ENCODE measurements around the gene ABCC3. TPM values are rescaled to one million over a fixed set of nuclear protein-coding genes. Genes with fewer than 3 reads are reported as not detected.

Gene ABCC3
- total RNA-seq, 1 donor from 2014 or later: 0.20 TPM

- Mint-ChIP-seq H3K4me1 (no peaks in the 10 kb centered on the region), H3K27me3 (peaks cover 38% of the 10 kb centered on the region), H3K9me3 (no peaks in the 10 kb centered on the region), H3K27ac (no peak overlapping the region), H3K36me3 (ENCODE audit: low read depth) (no peaks in the 10 kb centered on the region), H3K4me3 (no peak overlapping the region)
- TF ChIP-seq CTCF (IDR thresholded peaks at IDR 0.05): no peak
- no peak for DNase-seq
- CTCF ChIA-PET: no interaction called here
- no peak for ATAC-seq (ENCODE audit: low read depth)
- intact Hi-C loops (cut with micrococcal nuclease): no loop called here
- POLR2A ChIA-PET: no interaction called here
Measured at GRCh38 chr17:50681263-50682200, 46.9 kb downstream of the ABCC3 start.

GRCh38 chr17:50682441-50682840, 47.8 kb downstream of the ABCC3 start:
- intact Hi-C loops (cut with micrococcal nuclease): no loop called here
- Mint-ChIP-seq H3K9me3 (no peaks in the 10 kb centered on the region), H3K27ac (no peak overlapping the region), H3K4me1 (no peaks in the 10 kb centered on the region), H3K36me3 (ENCODE audit: low read depth) (no peaks in the 10 kb centered on the region), H3K4me3 (no peak overlapping the region), H3K27me3 (peaks cover 34% of the 10 kb centered on the region)
- TF ChIP-seq CTCF (IDR thresholded peaks at IDR 0.05): no peak
- DNase-seq (no peak), ATAC-seq (ENCODE audit: low read depth) (no peak)
- POLR2A ChIA-PET: no interaction called here
- CTCF ChIA-PET: no interaction called here

GRCh38 chr17:50682938-50683337, 48.3 kb downstream of the ABCC3 start:
- TF ChIP-seq CTCF (IDR thresholded peaks at IDR 0.05): no peak
- no peak overlapping the region for H3K4me3 Mint-ChIP-seq
- no peak for DNase-seq
- intact Hi-C loops (cut with micrococcal nuclease): no loop called here
- CTCF ChIA-PET: no interaction called here
- no peaks in the 10 kb centered on the region for H3K36me3 Mint-ChIP-seq (ENCODE audit: low read depth)
- H3K27me3 Mint-ChIP-seq: peaks cover 31% of the 10 kb centered on the region
- H3K9me3 Mint-ChIP-seq: no peaks in the 10 kb centered on the region
- no peak overlapping the region for H3K27ac Mint-ChIP-seq
- ATAC-seq (ENCODE audit: low read depth): no peak
- H3K4me1 Mint-ChIP-seq: no peaks in the 10 kb centered on the region
- POLR2A ChIA-PET: no interaction called here

- no peak overlapping the region for H3K27ac Mint-ChIP-seq
- peaks cover 28% of the 10 kb centered on the region for H3K27me3 Mint-ChIP-seq
- intact Hi-C loops (cut with micrococcal nuclease): no loop called here
- no peak for ATAC-seq (ENCODE audit: low read depth)
- H3K4me1 Mint-ChIP-seq: no peaks in the 10 kb centered on the region
- POLR2A ChIA-PET: no interaction called here
- CTCF ChIA-PET: no interaction called here
- no peaks in the 10 kb centered on the region for H3K36me3 Mint-ChIP-seq (ENCODE audit: low read depth)
- no peaks in the 10 kb centered on the region for H3K9me3 Mint-ChIP-seq
- no peak for TF ChIP-seq CTCF (IDR thresholded peaks at IDR 0.05)
- no peak overlapping the region for H3K4me3 Mint-ChIP-seq
- DNase-seq: no peak
Measured at GRCh38 chr17:50683434-50684287, 49.0 kb downstream of the ABCC3 start.

GRCh38 chr17:50684288-50684611, 49.6 kb downstream of the ABCC3 start:
- no peak overlapping the region for H3K27ac Mint-ChIP-seq
- intact Hi-C loops (cut with micrococcal nuclease): no loop called here
- CTCF ChIA-PET: no interaction called here

More at GRCh38 chr17:50684288-50684611, 49.6 kb downstream of the ABCC3 start:
- ATAC-seq (ENCODE audit: low read depth) (no peak), DNase-seq (no peak)
- Mint-ChIP-seq H3K36me3 (ENCODE audit: low read depth) (no peaks in the 10 kb centered on the region), H3K27me3 (peaks cover 25% of the 10 kb centered on the region), H3K4me1 (no peaks in the 10 kb centered on the region), H3K9me3 (no peaks in the 10 kb centered on the region), H3K4me3 (no peak overlapping the region)
- POLR2A ChIA-PET: no interaction called here
- no peak for TF ChIP-seq CTCF (IDR thresholded peaks at IDR 0.05)

Measured in activated B cell treated with CpG ODN at 0.5 μM for 24 hours (primary cell).